ENCODE data around the gene MB21D2.

The MB21D2 gene

DNA sequence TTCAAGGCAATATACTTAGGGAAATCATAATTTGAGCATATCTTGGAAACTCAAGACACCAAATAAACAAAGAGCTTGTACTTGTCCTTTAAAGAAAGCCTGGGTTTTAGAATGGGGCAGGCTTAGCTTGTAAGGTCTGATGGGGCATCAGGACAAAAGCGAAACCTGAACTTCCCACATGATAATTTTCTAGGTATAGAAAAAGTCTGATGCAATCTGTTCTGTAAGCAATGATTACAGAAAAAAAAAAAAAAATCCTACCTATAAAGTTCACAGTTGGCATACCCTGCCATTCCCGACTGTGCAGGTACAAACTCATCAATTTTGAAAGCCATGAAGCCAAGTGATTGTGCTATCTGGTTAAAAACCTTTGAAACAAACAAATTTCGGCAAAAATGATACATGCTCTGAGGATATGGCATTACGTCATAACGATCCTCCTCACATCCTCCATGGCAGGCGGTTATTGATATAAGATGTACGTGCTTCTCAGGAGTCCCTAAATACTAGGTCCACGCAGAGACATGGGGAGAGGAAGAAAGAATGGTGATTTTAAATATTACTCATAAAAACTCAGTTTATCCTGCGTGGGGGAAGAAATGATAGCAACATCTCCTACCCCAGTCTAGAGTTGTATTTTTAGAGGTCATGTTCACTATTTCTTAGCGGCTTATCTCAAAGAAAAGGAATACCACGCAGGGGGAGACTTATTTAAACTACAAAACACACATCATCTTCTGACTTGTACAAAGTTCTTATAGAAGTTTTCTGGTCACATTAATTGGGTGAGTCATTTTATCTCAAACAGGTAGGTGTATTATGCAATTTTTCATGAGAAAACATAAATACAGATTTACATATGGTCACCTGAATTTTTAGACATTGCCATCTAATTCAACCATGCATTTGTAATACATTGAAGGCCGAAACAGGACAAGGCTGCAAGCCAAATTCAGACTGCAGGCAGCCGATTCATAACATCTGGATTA is 27.0 kb downstream of the MB21D2 start (continued):
- TF ChIP-seq REST (tag by site-specific recombination; IDR thresholded peaks at IDR 0.05) (no peak), ZNF24 (tag by site-specific recombination; IDR thresholded peaks at IDR 0.05) (0 out of 2 replicates have a peak, but pooled peaks have one; percentile 23), ZNF677 (tag by site-specific recombination; IDR thresholded peaks at IDR 0.05) (no peak), ZNF555 (tag by site-specific recombination; conservative IDR thresholded peaks at IDR 0.05) (no peak), HOXC10 (CRISPR knock-in tag; IDR thresholded peaks at IDR 0.05) (no peak), WT1 (tag by site-specific recombination; IDR thresholded peaks at IDR 0.05) (no peak), ZNF366 (tag by site-specific recombination; conservative IDR thresholded peaks at IDR 0.05) (0 out of 2 replicates have a peak, but pooled peaks have one; percentile 22), ZNF341 (tag by site-specific recombination; IDR thresholded peaks at IDR 0.05; ENCODE audit: low read depth) (no peak), BCL11A (tag by site-specific recombination; IDR thresholded peaks at IDR 0.05; ENCODE audit: low read depth) (no peak), ZNF114 (tag by site-specific recombination; IDR thresholded peaks at IDR 0.05) (no peak), ZNF521 (tag by site-specific recombination; IDR thresholded peaks at IDR 0.05) (no peak), GFI1B (tag by site-specific recombination; IDR thresholded peaks at IDR 0.05) (no peak), ZBTB48 (tag by site-specific recombination; IDR thresholded peaks at IDR 0.05) (no peak), ZBTB21 (tag by site-specific recombination; IDR thresholded peaks at IDR 0.05) (no peak), MZF1 (tag by site-specific recombination; IDR thresholded peaks at IDR 0.05; ENCODE audit: borderline replicate concordance) (no peak), OVOL3 (tag by site-specific recombination; IDR thresholded peaks at IDR 0.05) (no peak), ZBTB6 (tag by site-specific recombination; IDR thresholded peaks at IDR 0.05) (no peak), ZNF501 (tag by site-specific recombination; IDR thresholded peaks at IDR 0.05) (no peak), ZNF416 (tag by site-specific recombination; IDR thresholded peaks at IDR 0.05) (no peak), MYNN (tag by site-specific recombination; IDR thresholded peaks at IDR 0.05; ENCODE audit: borderline replicate concordance) (no peak), YY1 (tag by site-specific recombination; IDR thresholded peaks at IDR 0.05) (no peak), ZNF132 (tag by site-specific recombination; IDR thresholded peaks at IDR 0.05; ENCODE audit: borderline replicate concordance) (no peak), ZNF544 (tag by site-specific recombination; IDR thresholded peaks at IDR 0.05) (no peak), ZFP41 (tag by site-specific recombination; IDR thresholded peaks at IDR 0.05; ENCODE audit: borderline replicate concordance) (no peak), ZNF830 (tag by site-specific recombination; IDR thresholded peaks at IDR 0.05; ENCODE audit: low read depth) (no peak), ZNF2 (tag by site-specific recombination; IDR thresholded peaks at IDR 0.05) (no peak), ZNF626 (tag by site-specific recombination; IDR thresholded peaks at IDR 0.05) (no peak)
- TF ChIP-seq, protein P1, sequence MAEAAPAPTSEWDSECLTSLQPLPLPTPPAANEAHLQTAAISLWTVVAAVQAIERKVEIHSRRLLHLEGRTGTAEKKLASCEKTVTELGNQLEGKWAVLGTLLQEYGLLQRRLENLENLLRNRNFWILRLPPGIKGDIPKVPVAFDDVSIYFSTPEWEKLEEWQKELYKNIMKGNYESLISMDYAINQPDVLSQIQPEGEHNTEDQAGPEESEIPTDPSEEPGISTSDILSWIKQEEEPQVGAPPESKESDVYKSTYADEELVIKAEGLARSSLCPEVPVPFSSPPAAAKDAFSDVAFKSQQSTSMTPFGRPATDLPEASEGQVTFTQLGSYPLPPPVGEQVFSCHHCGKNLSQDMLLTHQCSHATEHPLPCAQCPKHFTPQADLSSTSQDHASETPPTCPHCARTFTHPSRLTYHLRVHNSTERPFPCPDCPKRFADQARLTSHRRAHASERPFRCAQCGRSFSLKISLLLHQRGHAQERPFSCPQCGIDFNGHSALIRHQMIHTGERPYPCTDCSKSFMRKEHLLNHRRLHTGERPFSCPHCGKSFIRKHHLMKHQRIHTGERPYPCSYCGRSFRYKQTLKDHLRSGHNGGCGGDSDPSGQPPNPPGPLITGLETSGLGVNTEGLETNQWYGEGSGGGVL (tag by site-specific recombination; IDR thresholded peaks at IDR 0.05), result no peak
- TF ChIP-seq, protein P2, sequence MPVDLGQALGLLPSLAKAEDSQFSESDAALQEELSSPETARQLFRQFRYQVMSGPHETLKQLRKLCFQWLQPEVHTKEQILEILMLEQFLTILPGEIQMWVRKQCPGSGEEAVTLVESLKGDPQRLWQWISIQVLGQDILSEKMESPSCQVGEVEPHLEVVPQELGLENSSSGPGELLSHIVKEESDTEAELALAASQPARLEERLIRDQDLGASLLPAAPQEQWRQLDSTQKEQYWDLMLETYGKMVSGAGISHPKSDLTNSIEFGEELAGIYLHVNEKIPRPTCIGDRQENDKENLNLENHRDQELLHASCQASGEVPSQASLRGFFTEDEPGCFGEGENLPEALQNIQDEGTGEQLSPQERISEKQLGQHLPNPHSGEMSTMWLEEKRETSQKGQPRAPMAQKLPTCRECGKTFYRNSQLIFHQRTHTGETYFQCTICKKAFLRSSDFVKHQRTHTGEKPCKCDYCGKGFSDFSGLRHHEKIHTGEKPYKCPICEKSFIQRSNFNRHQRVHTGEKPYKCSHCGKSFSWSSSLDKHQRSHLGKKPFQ (tag by site-specific recombination; IDR thresholded peaks at IDR 0.05), result no peak
- TF ChIP-seq, protein P3, sequence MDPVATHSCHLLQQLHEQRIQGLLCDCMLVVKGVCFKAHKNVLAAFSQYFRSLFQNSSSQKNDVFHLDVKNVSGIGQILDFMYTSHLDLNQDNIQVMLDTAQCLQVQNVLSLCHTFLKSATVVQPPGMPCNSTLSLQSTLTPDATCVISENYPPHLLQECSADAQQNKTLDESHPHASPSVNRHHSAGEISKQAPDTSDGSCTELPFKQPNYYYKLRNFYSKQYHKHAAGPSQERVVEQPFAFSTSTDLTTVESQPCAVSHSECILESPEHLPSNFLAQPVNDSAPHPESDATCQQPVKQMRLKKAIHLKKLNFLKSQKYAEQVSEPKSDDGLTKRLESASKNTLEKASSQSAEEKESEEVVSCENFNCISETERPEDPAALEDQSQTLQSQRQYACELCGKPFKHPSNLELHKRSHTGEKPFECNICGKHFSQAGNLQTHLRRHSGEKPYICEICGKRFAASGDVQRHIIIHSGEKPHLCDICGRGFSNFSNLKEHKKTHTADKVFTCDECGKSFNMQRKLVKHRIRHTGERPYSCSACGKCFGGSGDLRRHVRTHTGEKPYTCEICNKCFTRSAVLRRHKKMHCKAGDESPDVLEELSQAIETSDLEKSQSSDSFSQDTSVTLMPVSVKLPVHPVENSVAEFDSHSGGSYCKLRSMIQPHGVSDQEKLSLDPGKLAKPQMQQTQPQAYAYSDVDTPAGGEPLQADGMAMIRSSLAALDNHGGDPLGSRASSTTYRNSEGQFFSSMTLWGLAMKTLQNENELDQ (tag by site-specific recombination; IDR thresholded peaks at IDR 0.05; ENCODE audit: low read depth), result no peak

Data from HEK293 (cell line).